Mesendoderm (in vitro differentiated cells): ENCODE measurements around the gene CARMIL1. TPM values are rescaled to one million over a fixed set of nuclear protein-coding genes. Genes with fewer than 3 reads are reported as not detected.

Experiments used
- DNase-seq: peaks from one replicate; pipeline ENCODE4 v3.0.0; 2013
- H2AK5ac ChIP-seq: 2 replicates; pipeline ENCODE4 v1.6.1; 2013; ENCODE audit warnings: low read length, inconsistent platforms
- H2BK120ac ChIP-seq: 2 replicates; pipeline ENCODE4 v1.6.1; 2013; ENCODE audit warnings: low read depth, mild to moderate bottlenecking, low read length, moderate library complexity, mixed read lengths
- H2BK15ac ChIP-seq: replicated peaks from 2 replicates; pipeline ENCODE4 v1.6.1; 2013; ENCODE audit warnings: low read depth, mild to moderate bottlenecking, moderate library complexity
- H2BK5ac ChIP-seq: 2 replicates; pipeline ENCODE4 v1.6.1; 2013; ENCODE audit warnings: low read length, inconsistent platforms
- H3K18ac ChIP-seq: 2 replicates; pipeline ENCODE4 v1.6.1; 2013; ENCODE audit warnings: mild to moderate bottlenecking, low read length, mixed read lengths
- H3K23ac ChIP-seq: one replicate; pipeline ENCODE4 v1.6.1; 2013; ENCODE audit warnings: low read length
- H3K27ac ChIP-seq: 2 replicates; pipeline ENCODE4 v1.5.1; 2013; ENCODE audit warnings: low read depth, mild to moderate bottlenecking, inconsistent platforms, low read length, moderate library complexity
- H3K27me3 ChIP-seq: 2 replicates; pipeline ENCODE4 v1.6.1; 2013; ENCODE audit warnings: low read length, control low read depth, mild to moderate bottlenecking, inconsistent platforms; ENCODE audit not compliant: insufficient read depth, poor library complexity
- H3K36me3 ChIP-seq: 2 replicates; pipeline ENCODE4 v1.6.1; 2013; ENCODE audit warnings: low read length, inconsistent platforms; ENCODE audit not compliant: control insufficient read depth, insufficient read depth
- H3K4ac ChIP-seq: one replicate; pipeline ENCODE4 v1.6.1; 2013; ENCODE audit warnings: low read depth, mild to moderate bottlenecking, low read length, moderate library complexity
- H3K4me1 ChIP-seq: 2 replicates; pipeline ENCODE4 v1.6.1; 2013; ENCODE audit warnings: low read depth, low read length, inconsistent platforms; ENCODE audit not compliant: control insufficient read depth
- H3K4me2 ChIP-seq: 2 replicates; pipeline ENCODE4 v1.6.1; 2013; ENCODE audit warnings: low read length
- H3K4me3 ChIP-seq: 2 replicates; pipeline ENCODE4 v1.5.1; 2013; ENCODE audit warnings: mild to moderate bottlenecking, low read length
- H3K56ac ChIP-seq: one replicate; pipeline ENCODE4 v1.6.1; 2013; ENCODE audit warnings: low read length
- H3K79me1 ChIP-seq: 2 replicates; pipeline ENCODE4 v1.6.1; 2013; ENCODE audit warnings: low read length, inconsistent platforms
- H3K79me2 ChIP-seq: 2 replicates; pipeline ENCODE4 v1.6.1; 2013; ENCODE audit warnings: mild to moderate bottlenecking, low read length; ENCODE audit not compliant: control insufficient read depth, insufficient read depth
- H3K9ac ChIP-seq: 2 replicates; pipeline ENCODE4 v1.6.1; 2013; ENCODE audit warnings: low read length, inconsistent platforms
- H4K5ac ChIP-seq: one replicate; pipeline ENCODE4 v1.6.1; 2013; ENCODE audit warnings: low read length
- H4K8ac ChIP-seq: one replicate; pipeline ENCODE4 v1.6.1; 2013; ENCODE audit warnings: low read depth, mild to moderate bottlenecking, control low read depth, low read length, moderate library complexity
- WGBS: extraction: QIAGEN DNeasy Blood & Tissue Kit; methylation state at CpG from one replicate; pipeline ENCODE4 v1.1.7; 2013; ENCODE audit warnings: low lambda C conversion rate, missing lambda C conversion rate; ENCODE audit not compliant: insufficient coverage; ENCODE audit errors: extremely low coverage; 5-methylcytosine and 5-hydroxymethylcytosine counted together
- polyA plus RNA-seq, 2 experiments: library from polyadenylated mRNA; stranded (reverse); fragments of 200-250 nt; gene quantifications; one replicate each; pipeline ENCODE4 v1.2.3, GENCODE V29; 2013

CARMIL1 gene
- 15.5 TPM for polyA plus RNA-seq (2013, experiment 1 of 2)
- polyA plus RNA-seq (2013, experiment 2 of 2): 18.4 TPM

GRCh38 chr6:25278914-25279747 is at the start of gene CARMIL1:
Gene CARMIL1 (plus strand): TSS chr6:25279374. CDS start chr6:25279796, 422 bp downstream.
- Histone ChIP-seq H3K18ac (peak within 1 kb of the TSS; percentile 96), H3K56ac (peak within 1 kb of the TSS; percentile 95), H3K4me2 (peak within 1 kb of the TSS; percentile 93), H4K8ac (no peak within 1 kb of the TSS), H3K4me3 (peak within 1 kb of the TSS; percentile 91), H2AK5ac (no peak within 1 kb of the TSS), H2BK120ac (no peak within 1 kb of the TSS), H3K27ac (peak within 1 kb of the TSS; percentile 93), H4K5ac (no peak within 1 kb of the TSS), H3K79me2 (peaks cover 11% of the 10 kb centered on the region), H3K36me3 (no peaks in the 10 kb centered on the region), H2BK5ac (peak within 1 kb of the TSS; percentile 93), H3K79me1 (peaks cover 9% of the 10 kb centered on the region), H3K4ac (peak within 1 kb of the TSS; percentile 90), H3K4me1 (peaks cover 12% of the 10 kb centered on the region), H3K27me3 (no peaks in the 10 kb centered on the region), H2BK15ac (no peak within 1 kb of the TSS), H3K23ac (no peak within 1 kb of the TSS), H3K9ac (peak within 1 kb of the TSS; percentile 91)
- WGBS: no CpG with 5 or more reads among the region's 81 CpGs
- DNase-seq: peak; percentile 93

- no peak overlapping the region for H4K8ac ChIP-seq
- H3K4me3 ChIP-seq: no peak overlapping the region
- no peak overlapping the region for H3K56ac ChIP-seq
- H3K4me2 ChIP-seq: no peak overlapping the region
- no peak overlapping the region for H3K23ac ChIP-seq
- H2BK5ac ChIP-seq: no peak overlapping the region
- no peak for DNase-seq
- no peaks in the 10 kb centered on the region for H3K4me1 ChIP-seq
- no peak overlapping the region for H2AK5ac ChIP-seq
- no CpG with 5 or more reads among the region's 1 CpG for WGBS
- no peak overlapping the region for H3K9ac ChIP-seq
- H3K18ac ChIP-seq: no peak overlapping the region
- no peak overlapping the region for H4K5ac ChIP-seq
- no peak overlapping the region for H3K4ac ChIP-seq
- H2BK15ac ChIP-seq: no peak overlapping the region
- H3K79me2 ChIP-seq: no peaks in the 10 kb centered on the region
- H2BK120ac ChIP-seq: no peak overlapping the region
- H3K36me3 ChIP-seq: no peaks in the 10 kb centered on the region
- no peaks in the 10 kb centered on the region for H3K27me3 ChIP-seq
- no peak overlapping the region for H3K27ac ChIP-seq
- H3K79me1 ChIP-seq: no peaks in the 10 kb centered on the region
Observed at GRCh38 chr6:25229671-25230321, 49.4 kb upstream of the CARMIL1 start.

- Histone ChIP-seq H3K27ac (no peak overlapping the region), H3K79me2 (no peaks in the 10 kb centered on the region), H3K79me1 (no peaks in the 10 kb centered on the region), H3K4me2 (no peak overlapping the region), H3K56ac (no peak overlapping the region), H3K36me3 (no peaks in the 10 kb centered on the region), H3K4ac (no peak overlapping the region), H3K18ac (no peak overlapping the region), H2BK5ac (no peak overlapping the region), H2AK5ac (no peak overlapping the region), H3K4me1 (no peaks in the 10 kb centered on the region), H3K27me3 (no peaks in the 10 kb centered on the region), H3K23ac (no peak overlapping the region), H4K5ac (no peak overlapping the region), H3K4me3 (no peak overlapping the region), H3K9ac (no peak overlapping the region), H4K8ac (no peak overlapping the region), H2BK120ac (no peak overlapping the region), H2BK15ac (no peak overlapping the region)
- whole genome bisulfite sequencing: no CpG with 5 or more reads among the region's 13 CpGs
- no peak for DNase-seq
Observed at GRCh38 chr6:25232479-25232878, 46.7 kb upstream of the CARMIL1 start.

GRCh38 chr6:25233226-25233625 is 45.9 kb upstream of the CARMIL1 start:
- H2BK5ac ChIP-seq: no peak overlapping the region
- H3K27ac ChIP-seq: no peak overlapping the region
- no peak overlapping the region for H3K23ac ChIP-seq
- H3K4me2 ChIP-seq: no peak overlapping the region
- H3K9ac ChIP-seq: no peak overlapping the region
- no peak overlapping the region for H3K4me3 ChIP-seq
- no peaks in the 10 kb centered on the region for H3K79me2 ChIP-seq
- no peak overlapping the region for H2BK120ac ChIP-seq
- H4K8ac ChIP-seq: no peak overlapping the region
- H4K5ac ChIP-seq: no peak overlapping the region
- no peaks in the 10 kb centered on the region for H3K79me1 ChIP-seq
- no peaks in the 10 kb centered on the region for H3K4me1 ChIP-seq
- H3K56ac ChIP-seq: no peak overlapping the region
- no peaks in the 10 kb centered on the region for H3K36me3 ChIP-seq
- H3K4ac ChIP-seq: no peak overlapping the region
- DNase-seq: no peak
- no CpG with 5 or more reads among the region's 1 CpG for WGBS
- no peak overlapping the region for H2BK15ac ChIP-seq
- H3K27me3 ChIP-seq: no peaks in the 10 kb centered on the region
- H2AK5ac ChIP-seq: no peak overlapping the region
- no peak overlapping the region for H3K18ac ChIP-seq

GRCh38 chr6:25237579-25237978 is 41.6 kb upstream of the CARMIL1 start:
- Histone ChIP-seq H3K4me2 (no peak overlapping the region), H3K23ac (no peak overlapping the region), H3K36me3 (no peaks in the 10 kb centered on the region), H3K9ac (no peak overlapping the region), H3K4me3 (no peak overlapping the region), H3K79me2 (no peaks in the 10 kb centered on the region), H3K4me1 (no peaks in the 10 kb centered on the region), H2BK5ac (no peak overlapping the region), H3K18ac (no peak overlapping the region), H4K5ac (no peak overlapping the region), H3K27ac (no peak overlapping the region), H4K8ac (no peak overlapping the region), H3K79me1 (no peaks in the 10 kb centered on the region), H2BK120ac (no peak overlapping the region), H2AK5ac (no peak overlapping the region), H2BK15ac (no peak overlapping the region), H3K27me3 (no peaks in the 10 kb centered on the region), H3K4ac (no peak overlapping the region), H3K56ac (no peak overlapping the region)
- no peak for DNase-seq
- WGBS: no CpG with 5 or more reads among the region's 3 CpGs
